H1 (cell line): ENCODE measurements around the gene SH3BP5.

Experiments
- BRCA1 ChIP-seq: IDR thresholded peaks from 2 replicates; pipeline ENCODE4 v1.6.1; 2012; ENCODE audit warnings: low read depth, low read length, improper control_type of control experiment
- CTCF ChIP-seq, 3 experiments: IDR thresholded peaks; 1 replicate in 2 of 3; 2 replicates in 1 of 3; pipeline versions ENCODE4 v1.5.1 to v1.6.1; 2011; ENCODE audit warnings: low read length in 3 of 3, mild to moderate bottlenecking in 3 of 3, inconsistent platforms in 2 of 3, low read depth in 1 of 3, moderate library complexity in 1 of 3; ENCODE audit not compliant: insufficient read depth in 1 of 3; ENCODE audit errors: control extremely low read depth in 1 of 3
- EP300 ChIP-seq, 2 experiments: IDR thresholded peaks; 1 replicate in 1 of 2; 2 replicates in 1 of 2; pipeline ENCODE4 v1.6.1; 2011 to 2012; ENCODE audit warnings: low read depth in 2 of 2, low read length in 2 of 2, mild to moderate bottlenecking in 2 of 2, borderline replicate concordance in 1 of 2, inconsistent platforms in 1 of 2, moderate library complexity in 1 of 2
- EZH2 ChIP-seq: fragments of 200-600 bp; sonication (generic); IDR thresholded peaks from 2 replicates; pipeline ENCODE4 v1.7.1; 2012; ENCODE audit warnings: low read depth, mild to moderate bottlenecking, moderate library complexity, low read length, inconsistent platforms; ENCODE audit not compliant: severe bottlenecking
- POLR2A ChIP-seq, 2 experiments: IDR thresholded peaks; 1 replicate in 1 of 2; 2 replicates in 1 of 2; pipeline ENCODE4 v1.6.1; 2011; ENCODE audit warnings: low read depth in 2 of 2, low read length in 2 of 2, mild to moderate bottlenecking in 2 of 2; ENCODE audit errors: control extremely low read depth in 1 of 2
- RAD21 ChIP-seq, 2 experiments: IDR thresholded peaks in 1 of 2; conservative IDR thresholded peaks in 1 of 2; 2 replicates each; pipeline ENCODE4 v1.6.1; 2011; ENCODE audit warnings: low read depth in 2 of 2, low read length in 2 of 2, improper control_type of control experiment in 1 of 2, inconsistent platforms in 1 of 2, mild to moderate bottlenecking in 1 of 2, moderate library complexity in 1 of 2
- RNF2 ChIP-seq: fragments of 200-900, 300-1000 bp; sonication (generic); IDR thresholded peaks from 2 replicates; pipeline ENCODE4 v1.7.1; 2016; ENCODE audit warnings: borderline replicate concordance, low read depth, mild to moderate bottlenecking, antibody characterized with exemption, low read length; ENCODE audit not compliant: poor library complexity, severe bottlenecking; ENCODE audit errors: missing control alignments
- RXRA ChIP-seq: IDR thresholded peaks from 2 replicates; pipeline ENCODE4 v1.6.1; 2011; ENCODE audit warnings: low read depth, mild to moderate bottlenecking, low read length, moderate library complexity; ENCODE audit not compliant: insufficient read depth
- SP1 ChIP-seq: IDR thresholded peaks from 2 replicates; pipeline ENCODE4 v1.6.1; 2011; ENCODE audit warnings: low read depth, low read length
- TAF7 ChIP-seq: optimal IDR thresholded peaks from 2 replicates; pipeline ENCODE3; 2011; ENCODE audit warnings: low read depth, mild to moderate bottlenecking, inconsistent platforms, low read length, moderate library complexity, borderline replicate concordance
- TEAD4 ChIP-seq: IDR thresholded peaks from 2 replicates; pipeline ENCODE4 v1.6.1; 2012; ENCODE audit warnings: low read depth, low read length, inconsistent platforms, mixed read lengths
- YY1 ChIP-seq: IDR thresholded peaks from 2 replicates; pipeline ENCODE4 v1.6.1; 2011; ENCODE audit warnings: low read depth, mild to moderate bottlenecking, low read length

GRCh38 chr3:15306979-15307359 lies 25.4 kb downstream of the SH3BP5 start:
- TF ChIP-seq SP1, result no peak
- no peak for TF ChIP-seq BRCA1
- no peak for TF ChIP-seq RAD21 (IDR thresholded peaks at IDR 0.05 in 1 of 2, conservative IDR thresholded peaks at IDR 0.05 in 1 of 2; ENCODE audit: low read depth in 2 of 2, low read length in 2 of 2)
- TF ChIP-seq CTCF (IDR thresholded peaks at IDR 0.05; ENCODE audit: control extremely low read depth in 1 of 3, insufficient read depth in 1 of 3, low read depth in 1 of 3, low read length in 3 of 3), result no peak
- TF ChIP-seq YY1, result no peak
- no peak for TF ChIP-seq EP300 (IDR thresholded peaks at IDR 0.05; ENCODE audit: borderline replicate concordance in 1 of 2, low read depth in 2 of 2, low read length in 2 of 2)
- TF ChIP-seq RNF2, result no peak
- no peak for TF ChIP-seq EZH2
- no peak for TF ChIP-seq POLR2A (IDR thresholded peaks at IDR 0.05; ENCODE audit: control extremely low read depth in 1 of 2, low read depth in 2 of 2, low read length in 2 of 2)
- no peak for TF ChIP-seq RXRA
- TF ChIP-seq TEAD4, result no peak
- no peak for TF ChIP-seq TAF7
